ENCODE data around the gene CA10.

CA10 gene

GRCh38 chr17:51813140-51813783 is 345.3 kb downstream of the CA10 start:
- peaks cover 3% of the 10 kb centered on the region for H3K27me3 Mint-ChIP-seq (ENCODE audit: low read depth)
- H3K4me3 Mint-ChIP-seq: no peak overlapping the region
- no peak overlapping the region for H3K27ac Mint-ChIP-seq
- H3K4me1 Mint-ChIP-seq (ENCODE audit: low read depth): no peaks in the 10 kb centered on the region
- no peaks in the 10 kb centered on the region for H3K9me3 Mint-ChIP-seq
- DNase-seq (ENCODE audit: low spot score): no peak
- H3K36me3 Mint-ChIP-seq (ENCODE audit: low read depth): no peaks in the 10 kb centered on the region

GRCh38 chr17:51807460-51807859 is 351.1 kb downstream of the CA10 start:
- no peaks in the 10 kb centered on the region for H3K36me3 Mint-ChIP-seq (ENCODE audit: low read depth)

DNA sequence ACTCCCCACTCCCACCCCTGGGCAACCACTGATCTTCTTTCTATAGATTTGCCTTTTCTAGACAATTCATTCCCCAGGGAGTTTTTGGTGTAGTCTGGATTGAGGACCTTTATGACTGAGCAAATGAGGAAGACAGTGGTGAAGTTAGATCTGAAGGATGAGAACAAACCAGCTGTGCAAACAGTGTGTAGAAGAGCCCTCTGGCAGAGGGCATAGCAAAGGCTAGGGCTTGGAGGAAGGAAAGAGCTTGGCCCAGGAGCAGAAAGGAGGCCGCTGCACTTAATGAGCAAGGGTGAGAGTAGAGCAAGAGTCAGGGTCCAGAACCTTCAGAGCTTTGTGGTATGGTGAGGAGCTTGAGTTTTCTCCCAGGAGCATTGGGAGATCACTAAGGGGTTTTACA is 352.7 kb downstream of the CA10 start:
- Mint-ChIP-seq H3K4me3 (no peak overlapping the region), H3K9me3 (no peaks in the 10 kb centered on the region), H3K27ac (no peak overlapping the region), H3K4me1 (ENCODE audit: low read depth) (peaks cover 4% of the 10 kb centered on the region), H3K36me3 (ENCODE audit: low read depth) (no peaks in the 10 kb centered on the region), H3K27me3 (ENCODE audit: low read depth) (peaks cover 13% of the 10 kb centered on the region)
- DNase-seq (ENCODE audit: low spot score): no peak

More at GRCh38 chr17:51807460-51807859, 351.1 kb downstream of the CA10 start:
- DNase-seq (ENCODE audit: low spot score): no peak
- H3K4me3 Mint-ChIP-seq: no peak overlapping the region
- no peaks in the 10 kb centered on the region for H3K9me3 Mint-ChIP-seq
- H3K27ac Mint-ChIP-seq: no peak overlapping the region
- H3K4me1 Mint-ChIP-seq (ENCODE audit: low read depth): no peaks in the 10 kb centered on the region
- H3K27me3 Mint-ChIP-seq (ENCODE audit: low read depth): peaks cover 11% of the 10 kb centered on the region

DNA sequence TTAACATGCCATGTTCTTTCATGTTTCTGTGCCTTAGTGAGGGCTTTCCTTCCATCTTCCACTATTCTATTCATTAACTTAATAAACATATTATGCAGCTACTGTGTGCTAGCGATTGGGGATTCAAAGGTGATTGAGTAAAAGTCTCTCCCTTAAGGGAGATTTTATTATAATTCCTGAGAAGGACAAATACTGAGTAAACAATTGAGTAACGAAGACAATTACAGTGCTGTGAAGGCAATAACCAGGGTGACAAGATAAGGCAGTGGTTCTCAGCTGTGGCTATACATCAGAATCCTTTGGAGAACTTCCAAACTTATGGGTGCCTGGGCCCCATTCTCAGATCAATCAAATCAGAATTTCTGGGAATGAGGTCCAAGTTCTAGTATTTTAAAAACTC is 353.3 kb downstream of the CA10 start:
- no peak for DNase-seq (ENCODE audit: low spot score)
- Mint-ChIP-seq H3K27me3 (ENCODE audit: low read depth) (peaks cover 14% of the 10 kb centered on the region), H3K27ac (no peak overlapping the region), H3K4me1 (ENCODE audit: low read depth) (peaks cover 4% of the 10 kb centered on the region), H3K4me3 (no peak overlapping the region), H3K9me3 (no peaks in the 10 kb centered on the region), H3K36me3 (ENCODE audit: low read depth) (no peaks in the 10 kb centered on the region)

DNA sequence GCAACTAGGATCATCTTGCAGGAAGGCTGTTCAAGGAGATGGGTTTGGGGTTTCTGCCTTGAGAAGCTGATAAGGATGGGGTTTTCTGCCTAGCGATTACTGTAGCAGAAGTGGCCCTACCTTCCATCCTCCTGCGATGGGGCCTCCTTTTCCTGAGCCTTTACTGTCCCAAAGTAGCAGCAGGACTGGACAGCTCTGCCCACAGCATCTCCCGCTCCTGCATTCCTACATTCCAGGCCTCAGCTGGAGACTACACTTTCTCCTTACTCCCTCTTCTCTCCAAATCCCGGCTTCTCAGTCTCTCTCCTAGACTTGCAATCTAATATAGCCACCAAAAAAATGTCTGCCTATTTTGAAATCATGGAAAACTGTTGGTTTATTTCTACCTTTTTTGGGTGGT is 355.4 kb downstream of the CA10 start:
- H3K4me3 Mint-ChIP-seq: no peak overlapping the region

DNA sequence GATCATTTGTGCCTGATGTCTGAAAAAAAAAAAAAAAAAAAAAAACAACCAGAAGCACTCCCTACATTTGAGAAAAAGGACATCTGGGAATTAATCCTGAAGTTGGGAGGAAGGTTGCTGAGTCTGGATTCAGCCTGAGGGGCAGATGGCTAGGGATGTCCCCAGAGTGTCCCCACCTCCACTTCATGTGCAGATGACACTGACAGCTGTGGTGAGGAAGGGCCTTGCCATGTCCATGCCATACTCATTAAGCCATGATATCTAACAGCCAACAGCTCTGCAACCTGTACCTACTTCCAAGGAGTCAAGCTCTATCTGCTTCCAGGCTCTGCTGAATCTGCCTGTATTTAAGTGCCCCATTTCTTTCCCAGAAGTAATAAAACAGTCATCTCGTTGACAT is 356.0 kb downstream of the CA10 start:
- no peak overlapping the region for H3K27ac Mint-ChIP-seq
- H3K36me3 Mint-ChIP-seq (ENCODE audit: low read depth): no peaks in the 10 kb centered on the region
- H3K9me3 Mint-ChIP-seq: no peaks in the 10 kb centered on the region
- H3K4me3 Mint-ChIP-seq: no peak overlapping the region
- H3K27me3 Mint-ChIP-seq (ENCODE audit: low read depth): peaks cover 16% of the 10 kb centered on the region
- DNase-seq (ENCODE audit: low spot score): no peak
- peaks cover 4% of the 10 kb centered on the region for H3K4me1 Mint-ChIP-seq (ENCODE audit: low read depth)

More for the DNA sequence above, 355.4 kb downstream of the CA10 start:
- Mint-ChIP-seq H3K36me3 (ENCODE audit: low read depth) (no peaks in the 10 kb centered on the region), H3K4me1 (ENCODE audit: low read depth) (peaks cover 4% of the 10 kb centered on the region), H3K27me3 (ENCODE audit: low read depth) (peaks cover 16% of the 10 kb centered on the region), H3K9me3 (no peaks in the 10 kb centered on the region), H3K27ac (no peak overlapping the region)
- no peak for DNase-seq (ENCODE audit: low spot score)

DNA sequence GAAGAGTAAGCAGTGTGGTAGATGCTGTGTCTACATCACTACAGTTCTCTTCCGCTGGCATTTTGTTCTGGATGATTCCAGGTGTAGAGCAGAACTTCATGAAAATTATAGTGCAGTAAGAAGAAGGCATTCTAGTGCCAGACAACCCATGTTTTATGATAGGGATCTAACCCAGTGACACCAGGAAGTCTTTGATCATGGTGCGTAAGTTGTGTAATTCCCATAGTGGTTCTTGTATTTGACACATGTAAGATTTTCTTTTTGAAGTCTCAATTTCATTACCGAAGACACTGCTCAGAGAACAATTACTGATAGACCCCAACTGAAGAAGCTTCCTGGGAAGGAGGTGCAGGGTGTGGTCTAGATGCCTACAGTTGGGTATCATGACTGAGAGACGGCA is 356.9 kb downstream of the CA10 start:
- Mint-ChIP-seq H3K36me3 (ENCODE audit: low read depth) (no peaks in the 10 kb centered on the region), H3K27me3 (ENCODE audit: low read depth) (peaks cover 16% of the 10 kb centered on the region), H3K4me1 (ENCODE audit: low read depth) (peaks cover 4% of the 10 kb centered on the region), H3K4me3 (no peak overlapping the region), H3K9me3 (no peaks in the 10 kb centered on the region), H3K27ac (no peak overlapping the region)
- no peak for DNase-seq (ENCODE audit: low spot score)

DNA sequence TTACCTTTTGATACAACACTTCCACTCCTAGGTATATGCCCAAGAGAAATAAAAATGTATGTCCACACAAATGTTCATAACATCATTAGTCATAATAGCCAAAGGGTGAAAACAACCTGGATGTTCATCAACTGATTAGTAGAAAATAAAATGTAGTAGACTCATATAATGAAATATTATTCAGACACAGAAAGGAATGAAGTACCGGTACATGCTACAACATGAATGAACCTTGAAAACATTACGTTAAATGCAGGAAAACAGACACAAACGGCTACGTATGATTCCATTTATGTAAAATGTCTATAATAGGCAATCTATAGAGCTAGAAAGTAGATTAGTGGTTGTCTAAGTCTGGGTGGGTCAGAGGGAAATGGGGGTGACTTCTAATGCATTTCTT is 358.5 kb downstream of the CA10 start:
- peaks cover 4% of the 10 kb centered on the region for H3K4me1 Mint-ChIP-seq (ENCODE audit: low read depth)
- H3K36me3 Mint-ChIP-seq (ENCODE audit: low read depth): no peaks in the 10 kb centered on the region
- no peak for DNase-seq (ENCODE audit: low spot score)
- no peaks in the 10 kb centered on the region for H3K9me3 Mint-ChIP-seq
- H3K27me3 Mint-ChIP-seq (ENCODE audit: low read depth): peaks cover 12% of the 10 kb centered on the region
- no peak overlapping the region for H3K27ac Mint-ChIP-seq
- no peak overlapping the region for H3K4me3 Mint-ChIP-seq

- H3K27ac Mint-ChIP-seq: no peak overlapping the region
- peaks cover 11% of the 10 kb centered on the region for H3K27me3 Mint-ChIP-seq (ENCODE audit: low read depth)
Measured at GRCh38 chr17:51799240-51799639, 359.3 kb downstream of the CA10 start.

GRCh38 chr17:51797150-51797549 is 361.4 kb downstream of the CA10 start:
- Mint-ChIP-seq H3K27ac (no peak overlapping the region), H3K36me3 (ENCODE audit: low read depth) (no peaks in the 10 kb centered on the region), H3K4me1 (ENCODE audit: low read depth) (peaks cover 4% of the 10 kb centered on the region), H3K9me3 (no peaks in the 10 kb centered on the region), H3K4me3 (no peak overlapping the region), H3K27me3 (ENCODE audit: low read depth) (peaks cover 7% of the 10 kb centered on the region)
- no peak for DNase-seq (ENCODE audit: low spot score)

More at GRCh38 chr17:51799240-51799639, 359.3 kb downstream of the CA10 start:
- Mint-ChIP-seq H3K4me1 (ENCODE audit: low read depth) (peaks cover 4% of the 10 kb centered on the region), H3K36me3 (ENCODE audit: low read depth) (no peaks in the 10 kb centered on the region), H3K4me3 (no peak overlapping the region), H3K9me3 (no peaks in the 10 kb centered on the region)
- DNase-seq (ENCODE audit: low spot score): no peak

DNA sequence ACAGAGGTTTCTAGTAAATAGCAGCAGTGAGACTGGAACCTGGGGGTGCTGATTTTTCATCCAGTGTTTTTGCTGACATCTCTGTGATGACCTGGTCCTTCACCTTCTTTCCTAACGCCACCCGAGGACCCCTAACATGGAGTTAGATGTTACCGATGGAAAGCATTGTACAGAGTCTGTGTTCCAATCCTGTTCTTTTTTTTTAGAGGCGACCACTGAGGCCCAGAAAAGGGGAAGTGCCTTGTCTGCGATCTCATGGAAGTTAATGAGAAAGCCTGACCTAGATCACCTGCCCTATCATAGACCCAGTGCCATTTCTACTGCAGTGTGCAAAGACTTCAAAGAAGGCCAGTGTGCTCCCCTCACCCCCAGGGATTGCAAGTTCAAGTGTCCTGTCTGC is 362.5 kb downstream of the CA10 start:
- Mint-ChIP-seq H3K27ac (no peak overlapping the region), H3K4me1 (ENCODE audit: low read depth) (no peaks in the 10 kb centered on the region), H3K27me3 (ENCODE audit: low read depth) (peaks cover 3% of the 10 kb centered on the region), H3K9me3 (no peaks in the 10 kb centered on the region), H3K36me3 (ENCODE audit: low read depth) (no peaks in the 10 kb centered on the region), H3K4me3 (no peak overlapping the region)
- no peak for DNase-seq (ENCODE audit: low spot score)

- peaks cover 3% of the 10 kb centered on the region for H3K27me3 Mint-ChIP-seq (ENCODE audit: low read depth)
- no peak overlapping the region for H3K27ac Mint-ChIP-seq
- H3K4me3 Mint-ChIP-seq: no peak overlapping the region
- no peaks in the 10 kb centered on the region for H3K9me3 Mint-ChIP-seq
- H3K4me1 Mint-ChIP-seq (ENCODE audit: low read depth): no peaks in the 10 kb centered on the region
- no peaks in the 10 kb centered on the region for H3K36me3 Mint-ChIP-seq (ENCODE audit: low read depth)
- DNase-seq (ENCODE audit: low spot score): no peak
Measured at GRCh38 chr17:51795401-51795800, 363.1 kb downstream of the CA10 start.

GRCh38 chr17:51794466-51794865 is 364.0 kb downstream of the CA10 start:
- Mint-ChIP-seq H3K36me3 (ENCODE audit: low read depth) (no peaks in the 10 kb centered on the region), H3K4me3 (no peak overlapping the region), H3K27ac (no peak overlapping the region), H3K9me3 (no peaks in the 10 kb centered on the region), H3K27me3 (ENCODE audit: low read depth) (no peaks in the 10 kb centered on the region), H3K4me1 (ENCODE audit: low read depth) (no peaks in the 10 kb centered on the region)
- DNase-seq (ENCODE audit: low spot score): no peak

DNA sequence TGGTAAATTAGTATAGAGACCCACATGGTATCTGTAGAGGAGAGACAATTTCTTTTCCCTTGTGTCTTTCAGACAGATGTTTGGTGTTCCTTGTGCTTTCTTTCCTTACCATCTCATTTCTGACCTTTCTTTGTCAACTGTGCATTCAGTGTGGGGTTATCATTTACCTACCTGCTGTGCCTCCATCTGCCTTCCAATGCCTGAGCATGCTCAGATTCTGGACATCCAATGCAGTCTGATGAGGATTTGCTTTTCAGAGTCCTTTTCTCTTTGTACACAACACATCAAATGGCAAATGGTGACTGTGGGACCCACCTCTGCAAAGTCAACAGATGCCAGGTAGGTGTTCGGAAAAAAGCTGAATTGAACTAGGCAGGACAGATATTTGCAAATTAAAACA is 364.8 kb downstream of the CA10 start:
- Mint-ChIP-seq H3K27me3 (ENCODE audit: low read depth) (no peaks in the 10 kb centered on the region), H3K9me3 (no peaks in the 10 kb centered on the region), H3K4me3 (no peak overlapping the region), H3K27ac (no peak overlapping the region), H3K36me3 (ENCODE audit: low read depth) (no peaks in the 10 kb centered on the region), H3K4me1 (ENCODE audit: low read depth) (no peaks in the 10 kb centered on the region)
- no peak for DNase-seq (ENCODE audit: low spot score)

DNA sequence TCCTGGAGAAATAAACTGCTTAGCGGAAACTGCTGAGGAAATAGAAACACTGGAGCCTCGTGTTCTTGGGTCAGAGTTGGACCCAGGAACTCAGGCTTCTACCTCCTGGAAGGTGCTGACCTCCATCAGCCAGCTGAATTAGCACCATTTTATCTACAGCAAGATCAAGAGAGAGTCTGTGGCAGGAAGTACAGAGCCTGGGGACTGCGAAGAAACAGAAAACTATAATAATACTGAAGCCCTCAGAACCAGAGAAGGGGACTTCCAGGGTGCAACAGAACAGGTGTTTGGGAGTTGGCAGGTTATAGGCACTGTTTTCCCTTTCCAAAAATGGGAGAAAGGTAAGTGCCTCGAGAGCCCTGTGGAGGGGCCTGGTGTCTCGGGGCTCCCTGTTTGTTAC is 379.7 kb downstream of the CA10 start:
- no peak for DNase-seq (ENCODE audit: low spot score)
- Mint-ChIP-seq H3K4me1 (ENCODE audit: low read depth) (peaks cover 4% of the 10 kb centered on the region), H3K9me3 (no peaks in the 10 kb centered on the region), H3K4me3 (no peak overlapping the region), H3K27ac (no peak overlapping the region), H3K27me3 (ENCODE audit: low read depth) (peaks cover 6% of the 10 kb centered on the region), H3K36me3 (ENCODE audit: low read depth) (no peaks in the 10 kb centered on the region)
